Kidney epithelial cell (primary cell): ENCODE results near the gene KIF26B. TPM values are rescaled to one million over a fixed set of nuclear protein-coding genes. Genes with fewer than 3 reads are reported as not detected.

Experiments used
- DNase-seq: peaks from one replicate; pipeline ENCODE4 v3.0.0-alpha.2; 2010; ENCODE audit warnings: low read depth
- H3K27me3 ChIP-seq: 2 replicates; pipeline ENCODE4 v1.6.0; 2011; ENCODE audit warnings: low read length; ENCODE audit not compliant: control insufficient read depth, insufficient read depth
- H3K36me3 ChIP-seq: 2 replicates; pipeline ENCODE4 v1.5.1; 2011; ENCODE audit warnings: low read length; ENCODE audit not compliant: control insufficient read depth, insufficient read depth
- H3K4me3 ChIP-seq: 2 replicates; pipeline ENCODE4 v1.5.1; 2011; ENCODE audit warnings: low read depth, mild to moderate bottlenecking, control low read depth, low read length
- CTCF ChIP-seq: IDR thresholded peaks from 2 replicates; pipeline ENCODE4 v1.5.1; 2011; ENCODE audit warnings: mild to moderate bottlenecking, moderate library complexity, low read length, control low read depth, inconsistent platforms; ENCODE audit not compliant: insufficient read depth, poor library complexity, severe bottlenecking
- total RNA-seq: library from RNA; depleted of rRNA; stranded (reverse); fragments of >200 nt; gene quantifications from 2 replicates; pipeline ENCODE4 v1.2.3, GENCODE V29; 2015

Gene KIF26B
- total RNA-seq, 1 donor from 2014 or later, result 14.6 TPM

GRCh38 chr1:245263529-245264095 is 108.8 kb downstream of the KIF26B start:
- Histone ChIP-seq H3K27me3 (no peaks in the 10 kb centered on the region), H3K4me3 (no peak overlapping the region), H3K36me3 (no peaks in the 10 kb centered on the region)
- no peak for DNase-seq
- no peak for TF ChIP-seq CTCF

GRCh38 chr1:245264226-245264625 is 109.4 kb downstream of the KIF26B start:
- Histone ChIP-seq H3K36me3 (no peaks in the 10 kb centered on the region), H3K4me3 (no peak overlapping the region), H3K27me3 (no peaks in the 10 kb centered on the region)
- no peak for TF ChIP-seq CTCF
- DNase-seq, result no peak

- no peaks in the 10 kb centered on the region for H3K36me3 ChIP-seq
- TF ChIP-seq CTCF, result no peak
- DNase-seq, result no peak
- H3K27me3 ChIP-seq, result no peaks in the 10 kb centered on the region
- H3K4me3 ChIP-seq, result no peak overlapping the region
Measured at GRCh38 chr1:245266105-245266504, 111.3 kb downstream of the KIF26B start.

- no peak for DNase-seq
- Histone ChIP-seq H3K4me3 (no peak overlapping the region), H3K27me3 (no peaks in the 10 kb centered on the region), H3K36me3 (no peaks in the 10 kb centered on the region)
- TF ChIP-seq CTCF, result no peak
Measured at GRCh38 chr1:245270063-245270462, 115.3 kb downstream of the KIF26B start.

GRCh38 chr1:245270972-245271371 is 116.2 kb downstream of the KIF26B start:
- DNase-seq, result no peak
- TF ChIP-seq CTCF, result no peak
- Histone ChIP-seq H3K36me3 (no peaks in the 10 kb centered on the region), H3K27me3 (no peaks in the 10 kb centered on the region), H3K4me3 (no peak overlapping the region)

GRCh38 chr1:245272676-245273075 is 117.9 kb downstream of the KIF26B start:
- Histone ChIP-seq H3K27me3 (no peaks in the 10 kb centered on the region), H3K36me3 (no peaks in the 10 kb centered on the region), H3K4me3 (no peak overlapping the region)
- TF ChIP-seq CTCF, result no peak
- DNase-seq, result no peak
